MM.1S (cell line): Measurements from ENCODE around the gene GPC5.

Experiments
- DNase-seq: peaks from one replicate; pipeline ENCODE4 v3.0.0-alpha.2; 2015
- H2AFZ ChIP-seq: fragments of 300-600 bp; sonication (generic); 2 replicates; pipeline ENCODE4 v1.6.0; 2016; ENCODE audit warnings: antibody characterized with exemption, low read length
- H3F3A ChIP-seq: fragments of 300-600 bp; sonication (generic); 2 replicates; pipeline ENCODE4 v1.6.1; 2016; ENCODE audit warnings: mild to moderate bottlenecking, antibody characterized with exemption, low read length, moderate library complexity, mixed read lengths; ENCODE audit not compliant: insufficient read depth
- H3K27ac ChIP-seq: fragments of 300-600 bp; sonication (generic); 2 replicates; pipeline ENCODE4 v1.5.1; 2016; ENCODE audit warnings: mild to moderate bottlenecking, low read length
- H3K27me3 ChIP-seq: fragments of 300-600 bp; sonication (generic); replicated peaks from 2 replicates; pipeline ENCODE4 v1.6.0; 2016; ENCODE audit warnings: low read length; ENCODE audit not compliant: insufficient read depth
- H3K36me3 ChIP-seq: fragments of 300-600 bp; sonication (generic); replicated peaks from 2 replicates; pipeline ENCODE4 v1.6.1; 2016; ENCODE audit warnings: mild to moderate bottlenecking, low read length, mixed read lengths; ENCODE audit not compliant: insufficient read depth
- H3K4me1 ChIP-seq: fragments of 300-600 bp; sonication (generic); 2 replicates; pipeline ENCODE4 v1.6.1; 2016; ENCODE audit warnings: low read length, mixed read lengths
- H3K4me2 ChIP-seq: fragments of 300-600 bp; sonication (generic); 2 replicates; pipeline ENCODE4 v1.6.0; 2016; ENCODE audit warnings: low read depth, low read length
- H3K4me3 ChIP-seq: fragments of 300-600 bp; sonication (generic); 2 replicates; pipeline ENCODE4 v1.5.1; 2016; ENCODE audit warnings: low read length, mixed read lengths
- H3K79me2 ChIP-seq: fragments of 300-600 bp; sonication (generic); 2 replicates; pipeline ENCODE4 v1.6.1; 2016; ENCODE audit warnings: mixed run types, low read length, mixed read lengths
- H3K9ac ChIP-seq: fragments of 300-600 bp; sonication (generic); 2 replicates; pipeline ENCODE4 v1.6.1; 2016; ENCODE audit warnings: low read length, mixed read lengths
- H3K9me2 ChIP-seq: fragments of 300-600 bp; sonication (generic); replicated peaks from 2 replicates; pipeline ENCODE4 v1.6.1; 2016; ENCODE audit warnings: mild to moderate bottlenecking, low read length, mixed read lengths; ENCODE audit not compliant: insufficient read depth
- H3K9me3 ChIP-seq: fragments of 300-600 bp; sonication (generic); replicated peaks from 2 replicates; pipeline ENCODE4 v1.6.1; 2016; ENCODE audit warnings: mild to moderate bottlenecking, low read length, mixed read lengths; ENCODE audit not compliant: insufficient read depth
- H4K20me1 ChIP-seq: fragments of 300-600 bp; sonication (generic); 2 replicates; pipeline ENCODE4 v1.6.1; 2016; ENCODE audit warnings: mild to moderate bottlenecking, low read length, moderate library complexity, mixed read lengths; ENCODE audit not compliant: insufficient read depth
- CTCF ChIP-seq: fragments of 300-600 bp; sonication (generic); IDR thresholded peaks from 2 replicates; pipeline ENCODE4 v1.5.1; 2016; ENCODE audit warnings: antibody characterized with exemption, low read length, mixed read lengths
- EZH2 ChIP-seq: fragments of 300-600 bp; sonication (generic); optimal IDR thresholded peaks from 2 replicates; pipeline ENCODE3; 2017; ENCODE audit warnings: low read depth, mild to moderate bottlenecking, antibody characterized with exemption, low read length, mixed read lengths
- EZH2phosphoT487 ChIP-seq: fragments of 300-600 bp; sonication (generic); IDR thresholded peaks from 2 replicates; pipeline ENCODE4 v1.6.1; 2018; ENCODE audit warnings: antibody characterized with exemption, low read length

GPC5 gene

DNA sequence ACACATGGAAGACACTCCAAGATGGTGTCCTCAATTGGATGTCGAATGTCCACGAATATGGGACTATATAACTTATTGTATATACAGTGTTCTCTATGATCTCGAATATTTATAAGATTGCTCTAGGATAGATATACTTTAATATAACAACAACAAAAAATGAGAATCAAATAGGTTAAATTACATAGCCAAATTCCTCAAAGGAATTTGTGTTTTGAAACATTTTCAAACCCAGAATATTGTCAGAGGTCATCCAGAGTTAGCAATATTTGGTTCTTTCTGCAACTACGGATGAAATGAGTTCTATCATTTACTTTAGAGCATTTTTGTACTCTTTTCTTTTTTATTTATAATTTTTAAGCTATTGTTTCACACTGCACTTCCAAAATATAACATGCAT, 857.8 kb downstream of the GPC5 start:
- H3K9me2 ChIP-seq: no peaks in the 10 kb centered on the region
- no peaks in the 10 kb centered on the region for H3K79me2 ChIP-seq
- H3K4me1 ChIP-seq: no peaks in the 10 kb centered on the region
- no peaks in the 10 kb centered on the region for H4K20me1 ChIP-seq
- no peak overlapping the region for H3K27ac ChIP-seq
- H3K36me3 ChIP-seq: no peaks in the 10 kb centered on the region
- no peak overlapping the region for H3K4me2 ChIP-seq
- H2AFZ ChIP-seq: no peak overlapping the region
- no peak for DNase-seq
- H3F3A ChIP-seq: no peaks in the 10 kb centered on the region
- TF ChIP-seq CTCF: no peak
- TF ChIP-seq EZH2: no peak
- TF ChIP-seq EZH2phosphoT487: no peak
- H3K4me3 ChIP-seq: no peak overlapping the region
- no peak overlapping the region for H3K9ac ChIP-seq
- no peaks in the 10 kb centered on the region for H3K27me3 ChIP-seq
- no peaks in the 10 kb centered on the region for H3K9me3 ChIP-seq

GRCh38 chr13:92259046-92259445, 860.6 kb downstream of the GPC5 start:
- Histone ChIP-seq H3K4me1 (no peaks in the 10 kb centered on the region), H2AFZ (no peak overlapping the region), H3K9me3 (no peaks in the 10 kb centered on the region), H3K79me2 (no peaks in the 10 kb centered on the region), H3K27me3 (no peaks in the 10 kb centered on the region), H4K20me1 (no peaks in the 10 kb centered on the region), H3K9me2 (no peaks in the 10 kb centered on the region), H3K4me2 (no peak overlapping the region), H3K27ac (no peak overlapping the region), H3F3A (no peaks in the 10 kb centered on the region), H3K36me3 (no peaks in the 10 kb centered on the region), H3K4me3 (no peak overlapping the region), H3K9ac (no peak overlapping the region)
- TF ChIP-seq EZH2: no peak
- no peak for TF ChIP-seq EZH2phosphoT487
- no peak for TF ChIP-seq CTCF
- DNase-seq: no peak

- no peaks in the 10 kb centered on the region for H3K36me3 ChIP-seq
- no peak overlapping the region for H2AFZ ChIP-seq
- TF ChIP-seq EZH2 (no peak), CTCF (no peak), EZH2phosphoT487 (no peak)
Measured at GRCh38 chr13:92259523-92259922, 861.1 kb downstream of the GPC5 start.

More at GRCh38 chr13:92259523-92259922, 861.1 kb downstream of the GPC5 start:
- Histone ChIP-seq H3K27ac (no peak overlapping the region), H3K9me2 (no peaks in the 10 kb centered on the region), H3K9ac (no peak overlapping the region), H3K27me3 (no peaks in the 10 kb centered on the region), H3K4me3 (no peak overlapping the region), H3K4me2 (no peak overlapping the region), H3K9me3 (no peaks in the 10 kb centered on the region), H4K20me1 (no peaks in the 10 kb centered on the region), H3K79me2 (no peaks in the 10 kb centered on the region), H3K4me1 (no peaks in the 10 kb centered on the region), H3F3A (no peaks in the 10 kb centered on the region)
- DNase-seq: no peak
